ENCODE results near the gene SUMO3.

The SUMO3 gene

GRCh38 chr21:44758781-44759627 is 58.9 kb downstream of the SUMO3 start:
- DNase-seq (ENCODE audit: low spot score): no peak

- no peak for DNase-seq (ENCODE audit: low spot score)
Observed at GRCh38 chr21:44758141-44758561, 59.7 kb downstream of the SUMO3 start.

GRCh38 chr21:44757731-44758130 is 60.1 kb downstream of the SUMO3 start:
- DNase-seq (ENCODE audit: low spot score): no peak

GRCh38 chr21:44756423-44757185 is 61.3 kb downstream of the SUMO3 start:
- DNase-seq (ENCODE audit: low spot score): no peak

All from CD4-positive, alpha-beta T cell treated with Interleukin-2 at 100 ng/mL for 4 hours (primary cell).